Body of pancreas (tissue), 4 donors: ENCODE results near the gene KBTBD13.

Experiments
- POLR2A ChIP-seq, 3 donors: fragments of 450-650 bp; IDR thresholded peaks; one replicate each; pipeline ENCODE4 v1.6.1; 2016; ENCODE audit warnings: antibody characterized with exemption in 3 of 3, mild to moderate bottlenecking in 2 of 3
- TF ChIP-seq, protein P1 (sequence below), 7 experiments: fragments of 450-650 bp in 4 of 7; fragments of 200-600 bp in 3 of 7; sonication (generic) in 3 of 7; IDR thresholded peaks; one replicate each; pipeline ENCODE4 v1.5.1; 2016 to 2019; ENCODE audit warnings: antibody characterized with exemption in 7 of 7

DNA sequence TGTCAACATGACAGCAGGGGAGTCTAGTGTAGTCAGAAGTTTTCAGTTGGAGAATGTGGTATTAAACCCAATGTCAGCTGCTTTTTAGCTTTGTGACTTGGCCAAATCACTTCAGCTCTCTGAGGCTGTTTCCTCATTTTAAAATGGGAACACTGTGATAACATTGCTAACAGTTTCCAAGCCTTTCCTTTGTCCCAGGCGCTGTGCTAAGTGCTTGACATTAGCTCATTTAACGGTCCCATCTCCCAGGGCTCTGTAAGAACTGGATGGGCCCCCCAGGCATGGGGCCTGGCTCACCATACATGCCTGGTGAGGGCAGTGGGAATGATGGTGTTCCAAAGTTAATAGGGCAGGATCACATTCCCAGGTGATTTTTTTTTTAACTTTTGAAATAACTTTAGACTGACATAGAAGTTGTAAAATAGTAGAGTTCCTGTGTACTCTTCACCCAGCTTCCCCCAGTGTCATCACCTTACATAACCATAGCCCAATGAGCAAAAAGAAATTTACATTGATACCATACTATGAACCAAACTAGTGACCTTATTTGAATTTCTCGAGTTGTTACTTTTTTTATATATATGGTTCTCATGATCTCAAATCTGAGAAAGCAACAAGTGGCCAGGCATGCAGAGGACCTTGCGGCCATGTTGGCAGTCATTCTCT, 16.5 kb upstream of the KBTBD13 start:
- TF ChIP-seq POLR2A (IDR thresholded peaks at IDR 0.05), result no peak
- TF ChIP-seq, protein P1, sequence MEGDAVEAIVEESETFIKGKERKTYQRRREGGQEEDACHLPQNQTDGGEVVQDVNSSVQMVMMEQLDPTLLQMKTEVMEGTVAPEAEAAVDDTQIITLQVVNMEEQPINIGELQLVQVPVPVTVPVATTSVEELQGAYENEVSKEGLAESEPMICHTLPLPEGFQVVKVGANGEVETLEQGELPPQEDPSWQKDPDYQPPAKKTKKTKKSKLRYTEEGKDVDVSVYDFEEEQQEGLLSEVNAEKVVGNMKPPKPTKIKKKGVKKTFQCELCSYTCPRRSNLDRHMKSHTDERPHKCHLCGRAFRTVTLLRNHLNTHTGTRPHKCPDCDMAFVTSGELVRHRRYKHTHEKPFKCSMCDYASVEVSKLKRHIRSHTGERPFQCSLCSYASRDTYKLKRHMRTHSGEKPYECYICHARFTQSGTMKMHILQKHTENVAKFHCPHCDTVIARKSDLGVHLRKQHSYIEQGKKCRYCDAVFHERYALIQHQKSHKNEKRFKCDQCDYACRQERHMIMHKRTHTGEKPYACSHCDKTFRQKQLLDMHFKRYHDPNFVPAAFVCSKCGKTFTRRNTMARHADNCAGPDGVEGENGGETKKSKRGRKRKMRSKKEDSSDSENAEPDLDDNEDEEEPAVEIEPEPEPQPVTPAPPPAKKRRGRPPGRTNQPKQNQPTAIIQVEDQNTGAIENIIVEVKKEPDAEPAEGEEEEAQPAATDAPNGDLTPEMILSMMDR (IDR thresholded peaks at IDR 0.05), result no peak
